T follicular helper cell (primary cell): ENCODE measurements around the gene FBRSL1.

Experiments
- DNase-seq: peaks from one replicate; pipeline ENCODE4 v3.0.0-alpha.2; 2020; ENCODE audit warnings: low read depth

Gene FBRSL1

GRCh38 chr12:132484183-132484890 lies 5.6 kb upstream of the FBRSL1 start:
- no peak for DNase-seq

- no peak for DNase-seq
Measured at GRCh38 chr12:132484891-132485441, 5.0 kb upstream of the FBRSL1 start.

DNA sequence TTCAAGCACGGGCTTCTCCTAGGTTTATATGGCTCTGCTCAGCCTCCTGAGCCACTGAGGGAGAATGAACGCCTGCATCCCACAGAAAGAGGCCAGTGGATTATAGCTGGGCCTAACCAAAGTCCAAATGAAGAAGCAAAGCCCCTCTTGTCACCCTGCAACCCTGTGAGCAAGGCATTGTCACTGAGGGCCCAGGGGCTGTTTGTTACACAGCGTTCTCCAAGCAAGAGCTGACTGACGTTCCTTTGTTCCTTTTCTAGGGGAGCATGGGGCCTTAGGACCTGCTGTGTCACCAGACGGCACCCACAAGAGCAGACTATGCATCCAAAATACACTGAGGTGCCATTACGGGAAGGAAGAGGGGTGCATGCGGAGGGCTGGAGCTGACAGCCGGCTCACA lies 4.3 kb upstream of the FBRSL1 start:
- DNase-seq = no peak

DNA sequence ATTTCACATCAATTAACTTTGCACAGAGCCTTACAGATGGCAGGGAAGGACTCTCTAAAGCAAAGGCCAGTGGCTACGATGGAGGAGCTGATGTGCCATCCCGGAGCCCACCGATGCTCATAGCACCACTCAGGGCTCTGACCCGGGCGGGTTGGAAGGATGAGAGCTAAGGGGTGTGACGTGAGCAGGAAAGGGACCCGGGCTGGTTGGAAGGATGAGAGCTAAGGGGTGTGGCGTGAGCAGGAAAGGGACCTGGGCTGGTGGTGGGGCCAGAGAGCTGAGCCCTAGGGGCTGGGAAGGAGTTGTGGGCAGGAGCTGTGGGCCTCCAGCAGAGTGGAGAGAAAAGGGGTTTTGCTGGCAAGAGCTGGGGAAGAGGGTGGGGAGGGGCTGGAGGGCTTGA lies 3.8 kb upstream of the FBRSL1 start:
- DNase-seq = no peak

GRCh38 chr12:132486576-132486975 lies 3.4 kb upstream of the FBRSL1 start:
- no peak for DNase-seq

- no peak for DNase-seq
Measured at GRCh38 chr12:132487311-132487741, 2.6 kb upstream of the FBRSL1 start.

DNA sequence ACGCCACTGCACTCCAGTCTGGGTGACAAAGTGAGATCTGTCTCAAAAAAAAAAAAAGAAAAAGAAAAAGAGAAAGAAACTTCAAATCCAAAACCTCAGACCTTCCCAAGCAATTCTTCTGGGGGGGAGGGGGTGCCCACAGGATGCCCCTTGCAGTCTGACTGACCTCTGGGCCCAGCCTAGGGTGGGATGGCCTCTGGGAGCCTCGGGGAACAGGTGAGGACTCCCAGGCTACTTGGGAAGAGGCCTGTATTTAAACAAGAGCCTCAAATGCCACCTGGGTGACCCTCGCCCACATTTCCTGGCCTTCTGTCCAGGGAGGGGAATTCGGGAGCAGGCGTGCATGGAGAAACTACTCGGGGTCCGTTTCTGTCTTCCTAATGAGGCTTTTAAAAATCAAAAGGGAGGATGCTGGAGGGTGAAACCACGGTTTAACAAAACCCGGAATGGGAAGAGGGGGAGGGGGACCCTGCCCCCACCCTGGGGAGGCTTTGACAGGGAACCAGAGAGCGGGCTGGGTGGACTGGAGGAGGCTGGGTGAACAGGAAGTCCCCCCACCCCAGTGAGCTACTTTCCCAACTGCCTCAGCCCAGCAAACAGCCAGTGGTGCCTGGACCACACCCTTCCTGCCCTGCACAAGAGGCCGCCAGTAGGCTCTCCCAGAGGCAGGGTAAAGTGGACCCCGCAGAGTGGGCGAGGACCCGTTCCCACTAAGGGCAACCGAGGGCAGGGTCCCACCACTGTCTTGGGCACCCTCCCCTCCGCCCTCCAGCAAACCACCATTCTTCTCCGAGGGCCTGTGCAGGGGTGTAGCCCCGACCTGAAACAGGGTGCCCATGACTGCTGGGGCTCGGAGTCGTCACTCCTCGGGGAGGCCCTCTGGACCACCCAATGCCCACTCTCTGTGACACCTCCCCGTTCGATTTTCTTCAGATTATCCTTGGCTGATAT lies 1.5 kb upstream of the FBRSL1 start:
- no peak for DNase-seq

DNA sequence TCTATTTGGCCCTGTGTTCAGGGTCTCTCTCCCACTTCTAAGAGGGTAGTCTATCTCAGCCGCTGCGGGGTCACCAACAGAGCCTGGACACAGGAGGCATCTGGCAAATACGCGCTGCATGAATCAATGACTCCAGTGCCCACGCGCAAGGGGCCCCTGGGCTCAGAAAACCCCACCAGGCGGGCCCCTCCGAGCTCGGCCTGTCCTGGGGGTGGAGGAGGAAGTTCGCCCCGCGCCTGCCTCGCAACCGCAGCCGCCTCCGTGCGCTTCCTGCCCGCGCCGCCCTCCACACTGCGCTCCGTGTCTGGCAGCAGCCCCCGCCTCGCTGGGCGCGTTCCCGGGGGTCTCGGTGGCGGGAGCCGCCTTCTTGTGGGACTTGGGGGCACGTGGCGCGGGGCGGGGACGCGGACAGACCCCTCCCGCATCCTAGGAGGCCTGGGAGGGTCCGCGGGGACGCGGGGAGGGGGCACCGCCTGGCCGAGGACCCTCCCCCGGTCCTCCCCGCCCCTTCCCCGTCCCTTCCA lies 811 bp upstream of the FBRSL1 start:
- DNase-seq = peak; percentile 44

- DNase-seq = no peak
Measured at GRCh38 chr12:132490422-132491137, 629 bp downstream of the FBRSL1 start.

GRCh38 chr12:132491138-132491663 lies 1.2 kb downstream of the FBRSL1 start:
- DNase-seq = no peak

- DNase-seq = no peak
Measured at GRCh38 chr12:132491761-132492378, 1.9 kb downstream of the FBRSL1 start.

- DNase-seq = no peak
Measured at GRCh38 chr12:132492522-132492921, 2.6 kb downstream of the FBRSL1 start.

DNA sequence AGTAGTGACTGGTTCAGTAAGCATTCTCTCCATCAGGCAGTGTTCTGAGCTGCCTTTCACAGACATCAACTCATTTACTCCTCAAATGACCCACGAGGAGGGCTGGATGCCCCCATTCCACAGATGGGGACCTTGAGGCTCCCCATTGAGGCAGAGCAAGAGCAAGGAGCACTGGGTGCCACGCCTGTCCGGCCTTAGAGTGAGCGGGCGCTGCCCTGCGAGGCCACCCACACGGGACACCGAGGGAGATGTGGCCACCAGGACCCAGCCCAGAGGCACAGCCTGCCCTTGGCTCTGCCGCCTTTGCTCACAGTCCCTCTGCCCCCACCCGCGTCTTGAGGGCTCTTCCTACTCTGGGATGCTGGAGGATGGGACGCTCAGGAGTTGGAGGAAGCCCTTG lies 3.0 kb downstream of the FBRSL1 start:
- no peak for DNase-seq

DNA sequence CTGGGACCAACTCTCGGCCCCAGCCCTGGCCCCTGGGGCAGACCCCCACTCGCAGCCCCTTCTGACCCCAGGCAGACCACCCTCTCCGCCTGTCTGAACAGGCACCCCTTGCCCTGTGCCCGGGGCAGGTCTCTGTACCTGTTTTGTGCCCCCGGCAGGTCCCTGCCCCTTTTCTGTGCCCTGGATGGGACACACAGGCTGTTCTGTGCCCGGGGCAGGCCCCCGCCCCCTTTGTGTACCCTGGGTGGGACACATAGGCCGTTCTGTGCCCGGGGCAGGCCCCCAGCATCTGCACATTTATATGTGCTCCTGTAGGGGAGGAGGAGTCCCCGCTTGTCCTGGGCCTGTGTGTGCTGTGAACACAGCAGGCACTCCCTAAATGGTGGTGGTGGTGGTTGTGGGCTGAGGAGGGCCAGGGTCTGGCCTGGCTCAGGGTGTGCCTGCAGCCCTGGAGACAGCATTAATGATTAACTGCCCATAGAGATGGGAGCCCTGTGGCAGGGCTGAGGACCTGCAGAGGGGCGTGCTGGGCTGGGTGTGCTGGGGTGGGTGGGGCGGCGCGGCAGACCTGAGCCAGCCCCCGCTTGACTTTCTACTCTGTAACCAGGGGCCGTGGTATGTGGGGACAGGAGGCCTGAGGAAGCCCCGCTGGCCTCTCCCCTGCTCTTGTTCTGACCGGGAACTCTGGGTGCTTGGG lies 3.7 kb downstream of the FBRSL1 start:
- DNase-seq = no peak

- no peak for DNase-seq
Measured at GRCh38 chr12:132494294-132495164, 4.6 kb downstream of the FBRSL1 start.

GRCh38 chr12:132495165-132495544 lies 5.2 kb downstream of the FBRSL1 start:
- DNase-seq = no peak

- DNase-seq = no peak
Measured at GRCh38 chr12:132495629-132496357, 5.8 kb downstream of the FBRSL1 start.

DNA sequence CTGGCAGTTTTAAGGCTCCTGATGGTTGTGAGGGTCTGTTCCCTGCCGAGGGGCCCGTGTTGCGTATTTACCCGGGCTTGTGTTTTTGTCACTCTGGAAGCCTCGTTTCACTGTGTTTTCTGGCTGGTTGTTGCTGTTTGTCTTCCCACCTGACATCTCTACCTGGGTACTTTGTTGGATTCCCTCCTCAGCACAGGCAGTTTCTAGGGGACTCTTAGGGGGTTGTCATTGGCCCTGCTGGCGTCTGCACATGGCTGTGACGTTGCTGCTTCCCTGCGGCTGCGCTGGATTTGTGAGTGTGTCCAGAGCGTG lies 6.4 kb downstream of the FBRSL1 start:
- DNase-seq = no peak

DNA sequence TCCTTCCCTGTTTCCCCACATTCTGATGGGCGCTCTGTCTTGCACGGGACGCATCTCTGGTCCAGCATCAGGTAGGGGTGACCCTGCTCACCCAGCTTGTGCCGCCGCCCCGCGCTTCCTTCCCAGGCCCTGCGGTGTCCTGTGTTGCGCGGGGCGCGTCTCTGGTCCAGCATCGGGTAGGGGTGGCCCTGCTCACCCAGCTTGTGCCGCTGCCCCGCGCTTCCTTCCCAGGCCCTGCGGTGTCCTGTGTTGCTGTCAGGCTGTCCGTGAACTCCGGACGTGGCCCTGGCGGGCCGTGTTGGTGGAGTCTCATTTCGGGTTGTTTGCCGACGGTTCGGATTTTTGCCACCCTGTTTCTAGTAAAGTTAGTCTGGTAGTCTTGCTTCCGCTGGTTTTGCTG lies 6.8 kb downstream of the FBRSL1 start:
- no peak for DNase-seq
